ENCODE measurements around the gene NCAM2. TPM values are rescaled to one million over a fixed set of nuclear protein-coding genes. Genes with fewer than 3 reads are reported as not detected.

Gene NCAM2
- total and polyA plus RNA-seq, 2 experiments from 2014 or later: 0.36 to 0.83 TPM

DNA sequence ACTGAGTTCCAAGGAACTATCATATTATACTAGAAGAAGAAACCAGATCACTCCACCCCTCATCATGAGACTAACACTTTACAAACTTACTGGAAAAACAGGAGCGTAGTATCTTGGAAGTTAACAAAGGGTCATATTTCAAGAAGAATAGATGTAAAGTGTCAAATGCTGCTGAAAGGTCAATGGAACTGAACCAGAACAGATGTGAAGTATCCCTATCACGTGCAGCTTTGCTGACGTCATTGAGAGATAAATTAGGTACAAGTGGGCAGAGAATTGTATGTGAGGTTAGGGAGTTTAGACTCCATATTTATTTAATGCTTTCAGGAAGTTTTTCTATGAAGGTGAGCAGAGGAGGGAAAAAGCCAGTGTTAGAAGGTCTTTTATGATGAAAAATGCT lies 483.0 kb downstream of the NCAM2 start:
- no peak overlapping the region for H3K27ac ChIP-seq (ENCODE audit: low read depth)
- Mint-ChIP-seq H3K4me3 (no peak overlapping the region), H3K4me1 (no peaks in the 10 kb centered on the region), H3K36me3 (ENCODE audit: low read depth) (no peaks in the 10 kb centered on the region; the same call in 2 of the 3 replicates), H3K9me3 (no peaks in the 10 kb centered on the region), H3K27me3 (ENCODE audit: insufficient read depth, low read depth, poor library complexity) (no peaks in the 10 kb centered on the region), H3K27ac (no peak overlapping the region)
- H4K20me1 ChIP-seq (replicated peaks; ENCODE audit: insufficient read depth): no peaks in the 10 kb centered on the region
- ATAC-seq: no peak
- H3K9me2 ChIP-seq (ENCODE audit: insufficient read depth): no peaks in the 10 kb centered on the region
- H3K36me3 ChIP-seq (ENCODE audit: insufficient read depth): no peaks in the 10 kb centered on the region
- no peaks in the 10 kb centered on the region for H3K79me2 ChIP-seq (replicated peaks; ENCODE audit: insufficient read depth)
- no peak overlapping the region for H3K4me2 ChIP-seq
- no peak overlapping the region for H2AFZ ChIP-seq
- TF ChIP-seq ZNF331 (CRISPR knock-in tag; IDR thresholded peaks at IDR 0.05; ENCODE audit: low read depth) (no peak), EZH2 (IDR thresholded peaks at IDR 0.05; ENCODE audit: low read depth, unreplicated experiment) (no peak), CREB1 (CRISPR knock-in tag; IDR thresholded peaks at IDR 0.05; ENCODE audit: low read depth) (no peak), POLR2AphosphoS5 (IDR thresholded peaks at IDR 0.05; ENCODE audit: low read depth) (no peak), ZNF114 (CRISPR knock-in tag; IDR thresholded peaks at IDR 0.05) (no peak), NANOG (IDR thresholded peaks at IDR 0.05; ENCODE audit: borderline replicate concordance) (no peak), EZH2phosphoT487 (IDR thresholded peaks at IDR 0.05; ENCODE audit: unreplicated experiment) (no peak)
- TF ChIP-seq, protein P1, sequence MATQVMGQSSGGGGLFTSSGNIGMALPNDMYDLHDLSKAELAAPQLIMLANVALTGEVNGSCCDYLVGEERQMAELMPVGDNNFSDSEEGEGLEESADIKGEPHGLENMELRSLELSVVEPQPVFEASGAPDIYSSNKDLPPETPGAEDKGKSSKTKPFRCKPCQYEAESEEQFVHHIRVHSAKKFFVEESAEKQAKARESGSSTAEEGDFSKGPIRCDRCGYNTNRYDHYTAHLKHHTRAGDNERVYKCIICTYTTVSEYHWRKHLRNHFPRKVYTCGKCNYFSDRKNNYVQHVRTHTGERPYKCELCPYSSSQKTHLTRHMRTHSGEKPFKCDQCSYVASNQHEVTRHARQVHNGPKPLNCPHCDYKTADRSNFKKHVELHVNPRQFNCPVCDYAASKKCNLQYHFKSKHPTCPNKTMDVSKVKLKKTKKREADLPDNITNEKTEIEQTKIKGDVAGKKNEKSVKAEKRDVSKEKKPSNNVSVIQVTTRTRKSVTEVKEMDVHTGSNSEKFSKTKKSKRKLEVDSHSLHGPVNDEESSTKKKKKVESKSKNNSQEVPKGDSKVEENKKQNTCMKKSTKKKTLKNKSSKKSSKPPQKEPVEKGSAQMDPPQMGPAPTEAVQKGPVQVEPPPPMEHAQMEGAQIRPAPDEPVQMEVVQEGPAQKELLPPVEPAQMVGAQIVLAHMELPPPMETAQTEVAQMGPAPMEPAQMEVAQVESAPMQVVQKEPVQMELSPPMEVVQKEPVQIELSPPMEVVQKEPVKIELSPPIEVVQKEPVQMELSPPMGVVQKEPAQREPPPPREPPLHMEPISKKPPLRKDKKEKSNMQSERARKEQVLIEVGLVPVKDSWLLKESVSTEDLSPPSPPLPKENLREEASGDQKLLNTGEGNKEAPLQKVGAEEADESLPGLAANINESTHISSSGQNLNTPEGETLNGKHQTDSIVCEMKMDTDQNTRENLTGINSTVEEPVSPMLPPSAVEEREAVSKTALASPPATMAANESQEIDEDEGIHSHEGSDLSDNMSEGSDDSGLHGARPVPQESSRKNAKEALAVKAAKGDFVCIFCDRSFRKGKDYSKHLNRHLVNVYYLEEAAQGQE (IDR thresholded peaks at IDR 0.05; ENCODE audit: unreplicated experiment): no peak
- TF ChIP-seq, protein P2, sequence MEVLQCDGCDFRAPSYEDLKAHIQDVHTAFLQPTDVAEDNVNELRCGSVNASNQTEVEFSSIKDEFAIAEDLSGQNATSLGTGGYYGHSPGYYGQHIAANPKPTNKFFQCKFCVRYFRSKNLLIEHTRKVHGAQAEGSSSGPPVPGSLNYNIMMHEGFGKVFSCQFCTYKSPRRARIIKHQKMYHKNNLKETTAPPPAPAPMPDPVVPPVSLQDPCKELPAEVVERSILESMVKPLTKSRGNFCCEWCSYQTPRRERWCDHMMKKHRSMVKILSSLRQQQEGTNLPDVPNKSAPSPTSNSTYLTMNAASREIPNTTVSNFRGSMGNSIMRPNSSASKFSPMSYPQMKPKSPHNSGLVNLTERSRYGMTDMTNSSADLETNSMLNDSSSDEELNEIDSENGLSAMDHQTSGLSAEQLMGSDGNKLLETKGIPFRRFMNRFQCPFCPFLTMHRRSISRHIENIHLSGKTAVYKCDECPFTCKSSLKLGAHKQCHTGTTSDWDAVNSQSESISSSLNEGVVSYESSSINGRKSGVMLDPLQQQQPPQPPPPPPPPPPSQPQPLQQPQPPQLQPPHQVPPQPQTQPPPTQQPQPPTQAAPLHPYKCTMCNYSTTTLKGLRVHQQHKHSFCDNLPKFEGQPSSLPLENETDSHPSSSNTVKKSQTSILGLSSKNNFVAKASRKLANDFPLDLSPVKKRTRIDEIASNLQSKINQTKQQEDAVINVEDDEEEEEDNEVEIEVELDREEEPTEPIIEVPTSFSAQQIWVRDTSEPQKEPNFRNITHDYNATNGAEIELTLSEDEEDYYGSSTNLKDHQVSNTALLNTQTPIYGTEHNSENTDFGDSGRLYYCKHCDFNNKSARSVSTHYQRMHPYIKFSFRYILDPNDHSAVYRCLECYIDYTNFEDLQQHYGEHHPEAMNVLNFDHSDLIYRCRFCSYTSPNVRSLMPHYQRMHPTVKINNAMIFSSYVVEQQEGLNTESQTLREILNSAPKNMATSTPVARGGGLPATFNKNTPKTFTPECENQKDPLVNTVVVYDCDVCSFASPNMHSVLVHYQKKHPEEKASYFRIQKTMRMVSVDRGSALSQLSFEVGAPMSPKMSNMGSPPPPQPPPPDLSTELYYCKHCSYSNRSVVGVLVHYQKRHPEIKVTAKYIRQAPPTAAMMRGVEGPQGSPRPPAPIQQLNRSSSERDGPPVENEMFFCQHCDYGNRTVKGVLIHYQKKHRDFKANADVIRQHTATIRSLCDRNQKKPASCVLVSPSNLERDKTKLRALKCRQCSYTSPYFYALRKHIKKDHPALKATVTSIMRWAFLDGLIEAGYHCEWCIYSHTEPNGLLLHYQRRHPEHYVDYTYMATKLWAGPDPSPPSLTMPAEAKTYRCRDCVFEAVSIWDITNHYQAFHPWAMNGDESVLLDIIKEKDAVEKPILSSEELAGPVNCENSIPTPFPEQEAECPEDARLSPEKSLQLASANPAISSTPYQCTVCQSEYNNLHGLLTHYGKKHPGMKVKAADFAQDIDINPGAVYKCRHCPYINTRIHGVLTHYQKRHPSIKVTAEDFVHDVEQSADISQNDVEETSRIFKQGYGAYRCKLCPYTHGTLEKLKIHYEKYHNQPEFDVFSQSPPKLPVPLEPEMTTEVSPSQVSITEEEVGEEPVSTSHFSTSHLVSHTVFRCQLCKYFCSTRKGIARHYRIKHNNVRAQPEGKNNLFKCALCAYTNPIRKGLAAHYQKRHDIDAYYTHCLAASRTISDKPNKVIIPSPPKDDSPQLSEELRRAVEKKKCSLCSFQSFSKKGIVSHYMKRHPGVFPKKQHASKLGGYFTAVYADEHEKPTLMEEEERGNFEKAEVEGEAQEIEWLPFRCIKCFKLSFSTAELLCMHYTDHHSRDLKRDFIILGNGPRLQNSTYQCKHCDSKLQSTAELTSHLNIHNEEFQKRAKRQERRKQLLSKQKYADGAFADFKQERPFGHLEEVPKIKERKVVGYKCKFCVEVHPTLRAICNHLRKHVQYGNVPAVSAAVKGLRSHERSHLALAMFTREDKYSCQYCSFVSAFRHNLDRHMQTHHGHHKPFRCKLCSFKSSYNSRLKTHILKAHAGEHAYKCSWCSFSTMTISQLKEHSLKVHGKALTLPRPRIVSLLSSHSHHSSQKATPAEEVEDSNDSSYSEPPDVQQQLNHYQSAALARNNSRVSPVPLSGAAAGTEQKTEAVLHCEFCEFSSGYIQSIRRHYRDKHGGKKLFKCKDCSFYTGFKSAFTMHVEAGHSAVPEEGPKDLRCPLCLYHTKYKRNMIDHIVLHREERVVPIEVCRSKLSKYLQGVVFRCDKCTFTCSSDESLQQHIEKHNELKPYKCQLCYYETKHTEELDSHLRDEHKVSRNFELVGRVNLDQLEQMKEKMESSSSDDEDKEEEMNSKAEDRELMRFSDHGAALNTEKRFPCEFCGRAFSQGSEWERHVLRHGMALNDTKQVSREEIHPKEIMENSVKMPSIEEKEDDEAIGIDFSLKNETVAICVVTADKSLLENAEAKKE (CRISPR knock-in tag; IDR thresholded peaks at IDR 0.05): no peak
- TF ChIP-seq, protein P3, sequence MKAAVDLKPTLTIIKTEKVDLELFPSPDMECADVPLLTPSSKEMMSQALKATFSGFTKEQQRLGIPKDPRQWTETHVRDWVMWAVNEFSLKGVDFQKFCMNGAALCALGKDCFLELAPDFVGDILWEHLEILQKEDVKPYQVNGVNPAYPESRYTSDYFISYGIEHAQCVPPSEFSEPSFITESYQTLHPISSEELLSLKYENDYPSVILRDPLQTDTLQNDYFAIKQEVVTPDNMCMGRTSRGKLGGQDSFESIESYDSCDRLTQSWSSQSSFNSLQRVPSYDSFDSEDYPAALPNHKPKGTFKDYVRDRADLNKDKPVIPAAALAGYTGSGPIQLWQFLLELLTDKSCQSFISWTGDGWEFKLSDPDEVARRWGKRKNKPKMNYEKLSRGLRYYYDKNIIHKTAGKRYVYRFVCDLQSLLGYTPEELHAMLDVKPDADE (IDR thresholded peaks at IDR 0.05): no peak
- H3K4me1 ChIP-seq (ENCODE audit: insufficient read depth): no peaks in the 10 kb centered on the region
- no peaks in the 10 kb centered on the region for H3F3A ChIP-seq (replicated peaks; ENCODE audit: low read depth)
- H3K27me3 ChIP-seq (ENCODE audit: insufficient read depth): no peaks in the 10 kb centered on the region
- no peak overlapping the region for H3K4me3 ChIP-seq
- no peak for DNase-seq (ENCODE audit: low spot score)

Measured in GM23338 (cell line).